PC-3 (cell line): ENCODE data around the gene SPRY1. TPM values are rescaled to one million over a fixed set of nuclear protein-coding genes. Genes with fewer than 3 reads are reported as not detected.

Experiments
- ATAC-seq: fragments of 200-7000 bp; cut with Tn5 transposase; 2 replicates; pipeline ENCODE4 v1.9.1; 2020; ENCODE audit warnings: mild to moderate bottlenecking, moderate library complexity
- BruUV-seq: library from RNA; stranded (reverse); fragments of 400-500 nt; replicated peaks from 2 replicates; lab custom pipeline; 2021; lab: Mats Ljungman, UMichigan
- CTCF ChIA-PET: fragments of 300-600 bp; sonication (Branson Sonifier 250); formaldehyde crosslinking; loops from one replicate; lab custom pipeline; 2022; ENCODE audit warnings: antibody characterized with exemption; lab: Charles Lee
- POLR2A ChIA-PET: fragments of 300-600 bp; sonication (Branson Sonifier 250); formaldehyde crosslinking; loops from one replicate; lab custom pipeline; 2022; ENCODE audit warnings: antibody characterized with exemption; ENCODE audit not compliant: unreplicated experiment; lab: Charles Lee
- DNase-seq: peaks from one replicate; pipeline ENCODE4 v3.0.0-alpha.2; 2015
- H2AFZ ChIP-seq: fragments of 300-600 bp; sonication (generic); 2 replicates; pipeline ENCODE4 v1.6.0; 2016; ENCODE audit warnings: antibody characterized with exemption, low read length
- H3F3A ChIP-seq: fragments of 300-600 bp; sonication (generic); one replicate; pipeline ENCODE4 v1.6.0; 2017; ENCODE audit warnings: antibody characterized with exemption, low read length, control low read depth, mild to moderate bottlenecking; ENCODE audit not compliant: unreplicated experiment
- H3K27ac ChIP-seq: fragments of 300-600 bp; sonication (generic); 2 replicates; pipeline ENCODE4 v1.5.1; 2016; ENCODE audit warnings: mild to moderate bottlenecking, low read length
- H3K27me3 ChIP-seq: fragments of 300-600 bp; sonication (generic); 2 replicates; pipeline ENCODE4 v1.6.1; 2016; ENCODE audit warnings: low read length, mixed read lengths
- H3K36me3 ChIP-seq: fragments of 300-600 bp; sonication (generic); 2 replicates; pipeline ENCODE4 v1.6.1; 2016; ENCODE audit warnings: low read depth, mixed run types, low read length, mixed read lengths
- H3K4me1 ChIP-seq: fragments of 300-600 bp; sonication (generic); 2 replicates; pipeline ENCODE4 v1.5.1; 2016; ENCODE audit warnings: low read length; ENCODE audit not compliant: insufficient read depth
- H3K4me2 ChIP-seq: fragments of 300-600 bp; sonication (generic); 2 replicates; pipeline ENCODE4 v1.6.0; 2016; ENCODE audit warnings: low read length
- H3K4me3 ChIP-seq: fragments of 300-600 bp; sonication (generic); 2 replicates; pipeline ENCODE4 v1.5.1; 2016; ENCODE audit warnings: mild to moderate bottlenecking, low read length, mixed read lengths
- H3K79me2 ChIP-seq: fragments of 300-600 bp; sonication (generic); 2 replicates; pipeline ENCODE4 v1.6.1; 2017; ENCODE audit warnings: low read length, mixed read lengths
- H3K9ac ChIP-seq: fragments of 300-600 bp; sonication (generic); 2 replicates; pipeline ENCODE4 v1.6.0; 2016; ENCODE audit warnings: mild to moderate bottlenecking, low read length
- H3K9me2 ChIP-seq: fragments of 300-600 bp; sonication (generic); replicated peaks from 2 replicates; pipeline ENCODE4 v1.6.1; 2016; ENCODE audit warnings: mixed run types, low read length, mixed read lengths
- H3K9me3 ChIP-seq: fragments of 300-600 bp; sonication (generic); 2 replicates; pipeline ENCODE4 v1.6.1; 2016; ENCODE audit warnings: low read length, mixed read lengths
- H4K20me1 ChIP-seq: fragments of 300-600 bp; sonication (generic); 2 replicates; pipeline ENCODE4 v1.6.1; 2016; ENCODE audit warnings: low read length, mixed read lengths
- CTCF ChIP-seq: fragments of 300-600 bp; sonication (generic); conservative IDR thresholded peaks from 2 replicates; pipeline ENCODE4 v1.5.1; 2017; ENCODE audit warnings: antibody characterized with exemption, low read depth, mild to moderate bottlenecking, low read length
- EZH2 ChIP-seq: fragments of 300-600 bp; sonication (generic); IDR thresholded peaks from one replicate; pipeline ENCODE4 v1.6.1; 2017; ENCODE audit warnings: antibody characterized with exemption, mild to moderate bottlenecking, low read length; ENCODE audit not compliant: unreplicated experiment
- EZH2phosphoT487 ChIP-seq: fragments of 300-600 bp; sonication (generic); IDR thresholded peaks from 2 replicates; pipeline ENCODE4 v1.6.1; 2018; ENCODE audit warnings: mild to moderate bottlenecking, antibody characterized with exemption, low read length, borderline replicate concordance
- intact Hi-C: fragments of 100-400 bp; cut with micrococcal nuclease; formaldehyde crosslinking; loops from 2 replicates; pipeline ENCODE4 v1.9.0; 2023
- total RNA-seq: library from RNA; depleted of rRNA; stranded (reverse); fragments of >200 nt; gene quantifications from 2 replicates; pipeline ENCODE4 v1.2.3, GENCODE V29; 2014

The SPRY1 gene
- total RNA-seq, 1 experiment from 2014 or later = 26.4 TPM

- peak; percentile 33; the same call in 1 of the 2 replicates for ATAC-seq
- Histone ChIP-seq H3F3A (no peaks in the 10 kb centered on the region), H3K36me3 (no peaks in the 10 kb centered on the region), H4K20me1 (no peaks in the 10 kb centered on the region), H3K4me3 (no peak overlapping the region), H3K27me3 (no peaks in the 10 kb centered on the region), H3K27ac (peak overlapping the region; percentile 23; the same call in 1 of the 2 replicates), H2AFZ (no peak overlapping the region), H3K4me2 (peak overlapping the region; percentile 37), H3K9me2 (no peaks in the 10 kb centered on the region), H3K4me1 (peaks cover 12% of the 10 kb centered on the region), H3K9ac (no peak overlapping the region), H3K79me2 (no peaks in the 10 kb centered on the region), H3K9me3 (no peaks in the 10 kb centered on the region)
- no TSS peak for BruUV-seq
- intact Hi-C loops = no loop called here
- ChIA-PET POLR2A (no interaction called here), CTCF (no interaction called here)
- TF ChIP-seq CTCF (no peak), EZH2 (no peak), EZH2phosphoT487 (no peak)
- peak; percentile 46 for DNase-seq
Observed at GRCh38 chr4:123361195-123361861, 35.3 kb upstream of the SPRY1 start.

- no peaks in the 10 kb centered on the region for H3K27me3 ChIP-seq
- DNase-seq = no peak
- no peaks in the 10 kb centered on the region for H3K9me3 ChIP-seq
- H3K27ac ChIP-seq = no peak overlapping the region
- no peaks in the 10 kb centered on the region for H4K20me1 ChIP-seq
- no peak overlapping the region for H2AFZ ChIP-seq
- no peaks in the 10 kb centered on the region for H3F3A ChIP-seq
- BruUV-seq = no TSS peak
- no peaks in the 10 kb centered on the region for H3K9me2 ChIP-seq
- no peak for TF ChIP-seq EZH2phosphoT487
- TF ChIP-seq EZH2 = no peak
- TF ChIP-seq CTCF = no peak
- H3K4me2 ChIP-seq = no peak overlapping the region
- H3K79me2 ChIP-seq = no peaks in the 10 kb centered on the region
- CTCF ChIA-PET = no interaction called here
- no peak overlapping the region for H3K9ac ChIP-seq
- no peak for ATAC-seq
- H3K4me3 ChIP-seq = no peak overlapping the region
- H3K4me1 ChIP-seq = peaks cover 12% of the 10 kb centered on the region
- POLR2A ChIA-PET = no interaction called here
- intact Hi-C loops = no loop called here
- H3K36me3 ChIP-seq = no peaks in the 10 kb centered on the region
Observed at GRCh38 chr4:123362103-123362502, 34.5 kb upstream of the SPRY1 start.

- Histone ChIP-seq H3K4me3 (no peak overlapping the region), H4K20me1 (no peaks in the 10 kb centered on the region), H3K9me2 (no peaks in the 10 kb centered on the region), H2AFZ (no peak overlapping the region), H3K9ac (no peak overlapping the region), H3K27ac (no peak overlapping the region), H3K27me3 (no peaks in the 10 kb centered on the region), H3F3A (no peaks in the 10 kb centered on the region), H3K36me3 (no peaks in the 10 kb centered on the region), H3K9me3 (no peaks in the 10 kb centered on the region), H3K79me2 (no peaks in the 10 kb centered on the region), H3K4me1 (peaks cover 12% of the 10 kb centered on the region), H3K4me2 (no peak overlapping the region)
- TF ChIP-seq CTCF (no peak), EZH2 (no peak), EZH2phosphoT487 (no peak)
- ChIA-PET CTCF (no interaction called here), POLR2A (no interaction called here)
- ATAC-seq (no peak), DNase-seq (no peak)
- no TSS peak for BruUV-seq
- intact Hi-C loops = no loop called here
Observed at GRCh38 chr4:123363729-123364128, 32.9 kb upstream of the SPRY1 start.
